Cardiac fibroblast (primary cell): Measurements from ENCODE around the gene RAPGEF1.

ENCODE experiments used
- DNase-seq, 2 donors: peaks; one replicate each; pipeline versions ENCODE4 v3.0.0 to v3.0.0-alpha.2; 2010; ENCODE audit warnings: low read depth in 2 of 2
- H3K4me3 ChIP-seq, 2 donors: replicated peaks in 1 of 2; 1 replicate in 1 of 2; 2 replicates in 1 of 2; pipeline ENCODE4 v1.5.1; 2011; ENCODE audit warnings: low read depth in 2 of 2, low read length in 2 of 2, mild to moderate bottlenecking in 2 of 2, moderate library complexity in 1 of 2
- TF ChIP-seq, protein P1 (sequence below): IDR thresholded peaks from one replicate; pipeline ENCODE4 v1.5.1; 2011; ENCODE audit warnings: low read depth, mild to moderate bottlenecking, low read length, inconsistent platforms

The RAPGEF1 gene

DNA sequence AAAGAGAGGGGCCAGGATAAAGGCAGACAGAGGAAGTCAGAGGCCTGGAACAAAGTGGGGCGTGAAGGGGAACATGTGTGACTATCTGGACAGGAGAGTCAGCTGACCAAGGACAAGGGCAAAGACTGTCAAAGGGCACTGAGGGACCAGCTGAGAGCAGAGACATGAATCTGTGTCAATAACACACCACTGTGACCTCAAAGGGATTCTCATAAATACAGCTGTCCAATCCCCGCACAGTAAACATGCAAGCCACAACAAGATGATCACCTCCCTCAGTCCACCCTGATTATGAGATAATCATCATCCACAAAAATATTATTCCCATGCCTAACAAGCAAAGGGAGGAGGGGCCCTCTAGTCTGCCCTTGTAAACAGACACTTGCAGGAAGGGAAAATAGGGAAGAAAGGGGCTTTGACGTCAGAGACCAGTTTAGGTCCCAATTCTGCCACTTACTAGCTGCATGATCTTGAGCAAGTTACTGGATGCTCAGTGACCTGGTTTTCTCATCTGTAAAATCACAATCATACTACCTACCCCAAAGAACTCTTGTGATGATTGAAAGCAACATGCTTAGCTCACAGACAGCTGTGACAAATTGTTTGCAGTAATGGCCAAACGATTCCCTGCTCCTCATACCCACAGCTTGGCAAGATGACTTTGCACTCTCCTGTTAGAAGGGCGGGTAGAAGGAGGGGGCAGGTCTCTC lies 41.8 kb downstream of the RAPGEF1 start:
- TF ChIP-seq, protein P1, sequence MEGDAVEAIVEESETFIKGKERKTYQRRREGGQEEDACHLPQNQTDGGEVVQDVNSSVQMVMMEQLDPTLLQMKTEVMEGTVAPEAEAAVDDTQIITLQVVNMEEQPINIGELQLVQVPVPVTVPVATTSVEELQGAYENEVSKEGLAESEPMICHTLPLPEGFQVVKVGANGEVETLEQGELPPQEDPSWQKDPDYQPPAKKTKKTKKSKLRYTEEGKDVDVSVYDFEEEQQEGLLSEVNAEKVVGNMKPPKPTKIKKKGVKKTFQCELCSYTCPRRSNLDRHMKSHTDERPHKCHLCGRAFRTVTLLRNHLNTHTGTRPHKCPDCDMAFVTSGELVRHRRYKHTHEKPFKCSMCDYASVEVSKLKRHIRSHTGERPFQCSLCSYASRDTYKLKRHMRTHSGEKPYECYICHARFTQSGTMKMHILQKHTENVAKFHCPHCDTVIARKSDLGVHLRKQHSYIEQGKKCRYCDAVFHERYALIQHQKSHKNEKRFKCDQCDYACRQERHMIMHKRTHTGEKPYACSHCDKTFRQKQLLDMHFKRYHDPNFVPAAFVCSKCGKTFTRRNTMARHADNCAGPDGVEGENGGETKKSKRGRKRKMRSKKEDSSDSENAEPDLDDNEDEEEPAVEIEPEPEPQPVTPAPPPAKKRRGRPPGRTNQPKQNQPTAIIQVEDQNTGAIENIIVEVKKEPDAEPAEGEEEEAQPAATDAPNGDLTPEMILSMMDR, result no peak
- H3K4me3 ChIP-seq, result no peak overlapping the region
- no peak for DNase-seq

DNA sequence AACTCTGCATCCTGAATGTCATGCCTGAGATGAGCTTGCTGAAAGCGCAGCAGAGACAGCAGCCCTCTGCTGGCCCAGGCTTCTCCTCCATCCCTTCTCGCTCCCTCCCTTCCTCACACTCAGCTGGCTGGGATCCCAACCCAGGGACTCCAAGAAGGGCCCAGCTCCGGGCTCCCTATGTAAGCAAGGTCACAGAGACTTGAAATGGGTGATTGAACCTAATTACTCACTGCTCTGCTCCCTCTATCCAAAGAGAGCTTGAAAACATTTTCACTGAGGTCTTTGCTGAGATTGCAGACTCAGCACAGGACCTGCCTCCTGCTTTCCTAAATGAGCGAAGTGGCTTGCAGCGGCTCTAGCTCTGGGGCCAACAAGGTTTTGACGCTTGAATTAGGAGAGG lies 42.8 kb downstream of the RAPGEF1 start:
- H3K4me3 ChIP-seq, result no peak overlapping the region

DNA sequence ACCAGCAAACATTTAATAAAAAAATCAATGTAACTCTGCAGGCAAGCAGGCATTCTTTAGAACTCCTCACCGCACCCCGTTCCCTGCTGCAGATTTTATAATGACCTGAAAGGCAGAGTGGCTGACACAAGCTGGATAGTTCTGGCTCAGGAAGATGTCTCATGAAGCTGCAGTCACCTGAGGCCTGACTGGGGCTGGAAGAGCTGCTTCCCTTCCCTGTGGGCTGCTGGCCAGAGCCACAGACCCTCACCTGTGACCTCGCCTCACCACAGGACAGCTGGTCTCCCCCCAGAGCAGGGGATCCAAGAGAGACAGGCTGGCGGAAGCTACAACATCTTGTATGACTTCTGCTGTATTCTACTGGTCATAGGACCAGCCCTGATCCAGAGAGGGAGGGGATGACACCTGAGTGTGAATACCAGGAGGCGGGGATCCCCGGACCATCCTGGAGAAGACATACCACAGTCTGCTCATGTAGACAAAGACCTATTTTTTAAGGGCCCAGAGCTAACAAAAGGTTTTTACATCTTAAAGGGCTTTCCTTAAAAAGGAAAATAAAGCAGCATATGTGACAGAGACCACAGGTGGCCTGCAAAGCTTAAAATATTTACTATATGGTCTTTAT lies 43.9 kb downstream of the RAPGEF1 start:
- TF ChIP-seq, protein P1, result no peak
- no peak for DNase-seq
- H3K4me3 ChIP-seq, result no peak overlapping the region

More for the DNA sequence above, 42.8 kb downstream of the RAPGEF1 start:
- DNase-seq, result peak; percentile 36 to 55
- TF ChIP-seq, protein P1, result peak; percentile 15

DNA sequence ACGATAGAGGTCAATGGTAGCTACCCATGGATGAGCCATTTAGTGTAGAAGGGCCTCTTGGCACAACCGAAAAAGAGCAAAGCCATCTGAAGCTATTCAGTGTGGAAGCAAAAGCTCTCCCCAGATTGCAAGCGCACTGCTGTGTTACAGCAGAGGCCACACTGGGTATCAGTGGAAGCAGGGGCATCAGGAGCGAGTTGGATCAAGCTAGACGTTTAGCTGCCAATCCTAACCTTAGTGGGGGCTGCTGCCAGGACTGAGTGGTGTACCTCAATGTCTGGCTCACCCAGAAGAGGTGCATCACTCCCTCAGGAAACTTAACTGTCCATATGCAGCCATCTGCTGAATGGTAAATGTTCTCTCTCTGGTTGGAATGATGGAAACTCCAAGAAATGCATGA lies 44.5 kb downstream of the RAPGEF1 start:
- TF ChIP-seq, protein P1, result no peak
- DNase-seq, result no peak
- H3K4me3 ChIP-seq, result no peak overlapping the region

DNA sequence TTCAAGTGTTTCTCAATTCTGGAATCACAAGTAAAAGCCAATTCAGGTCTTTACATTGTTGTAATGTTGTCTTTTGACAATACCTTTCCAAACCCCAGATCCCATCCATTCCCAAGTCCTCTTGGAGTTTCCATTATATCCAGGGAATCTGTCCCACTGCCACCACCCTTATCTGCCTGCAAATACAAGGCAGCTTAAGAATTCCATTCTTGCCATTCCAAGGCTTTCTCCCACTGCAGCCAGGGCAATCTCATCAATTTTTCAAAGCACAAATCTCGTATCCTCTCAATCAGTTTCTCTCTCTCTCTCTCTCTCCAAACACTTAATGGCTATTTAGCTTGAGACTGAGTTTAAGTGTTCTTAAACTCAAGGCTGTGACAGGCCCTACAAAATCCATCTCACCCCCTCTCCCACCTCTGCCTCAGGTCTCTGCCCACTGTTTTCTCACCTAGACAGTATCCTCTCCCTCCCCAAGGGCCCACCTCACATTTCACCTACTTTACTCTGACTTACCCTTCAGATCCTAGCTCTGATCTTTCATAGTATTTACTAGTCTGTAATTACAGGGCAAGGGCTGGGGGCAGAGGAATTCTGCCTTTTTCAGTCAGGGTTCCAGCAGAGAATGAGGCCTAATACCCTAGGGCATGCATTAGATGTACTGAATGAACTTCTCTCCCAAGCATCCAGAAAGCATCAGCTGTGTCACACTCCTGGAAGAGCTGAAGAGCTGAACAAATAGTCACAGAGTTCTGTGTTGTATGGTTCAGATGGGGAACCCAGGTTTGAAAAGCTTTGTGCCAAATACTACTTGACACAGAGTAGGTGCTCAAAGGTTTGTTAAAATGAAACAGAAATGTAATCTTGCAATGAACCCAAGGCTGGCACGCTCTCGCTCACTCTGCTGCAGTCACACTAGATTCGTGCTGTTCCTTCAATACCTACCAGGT lies 46.0 kb downstream of the RAPGEF1 start:
- no peak for DNase-seq
- TF ChIP-seq, protein P1, result no peak
- no peak overlapping the region for H3K4me3 ChIP-seq

DNA sequence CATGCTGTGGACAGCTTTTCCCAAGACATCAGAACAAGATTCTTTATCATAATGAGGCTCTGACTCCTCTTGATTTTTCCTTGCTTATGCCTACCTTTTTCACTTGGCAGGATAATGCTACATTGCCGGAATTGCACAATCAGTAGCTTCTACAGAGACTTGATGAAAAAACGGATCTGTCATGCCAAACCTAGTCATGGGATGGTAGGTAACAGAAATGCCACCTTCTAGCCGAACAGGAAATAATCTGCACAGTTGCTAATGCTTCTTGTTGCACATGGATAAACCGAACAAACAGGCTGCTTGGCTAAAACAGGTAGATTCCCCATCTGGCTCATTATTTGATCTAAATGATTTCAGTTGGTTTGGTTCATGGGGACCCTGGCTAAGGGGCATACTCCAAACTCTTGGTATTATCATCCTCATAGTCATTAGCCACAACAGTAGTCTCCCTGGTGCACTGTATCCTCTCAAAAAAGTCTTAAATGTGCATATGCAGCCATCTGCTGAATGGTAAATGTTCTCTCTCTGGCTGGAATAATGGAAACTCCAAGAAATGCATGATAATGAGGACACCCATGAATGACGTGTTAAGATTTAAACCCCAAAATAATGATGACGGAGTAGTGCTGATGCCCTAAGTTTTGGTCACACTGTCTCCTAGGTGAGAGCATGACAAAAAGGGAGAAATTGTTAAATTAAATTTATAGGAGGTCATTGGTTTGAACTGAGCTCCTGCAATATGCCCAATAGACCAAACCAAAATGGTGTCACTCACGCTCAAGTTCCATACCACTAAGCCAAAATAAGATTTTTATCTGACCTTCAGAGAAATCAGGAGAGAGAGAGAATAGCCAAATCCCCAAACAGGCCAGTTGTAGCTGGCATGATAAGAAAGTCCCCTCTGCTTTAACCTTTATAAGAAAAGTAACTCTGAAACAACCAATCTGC lies 47.0 kb downstream of the RAPGEF1 start:
- TF ChIP-seq, protein P1, result no peak
- no peak overlapping the region for H3K4me3 ChIP-seq
- no peak for DNase-seq
